T-helper 1 cell treated with Interleukin-12 subunit alpha and Interleukin-12 subunit beta and Interleukin-4 antibody, amounts not matched to agents 30 μg/mL and 1 μg/mL, for 36 hours (primary cell): Measurements from ENCODE around the gene ZNF208.
"Not testable (repeated sequence)": the region's sequence is repeated elsewhere in the genome, so short reads cannot be mapped to it uniquely, and the experiment has no call there.

Experiments
- H3K27ac Mint-ChIP-seq: one replicate; pipeline ENCODE4 v1.8.0; 2021; ENCODE audit warnings: mild to moderate bottlenecking, mixed read lengths
- H3K27me3 Mint-ChIP-seq: one replicate; pipeline ENCODE4 v1.8.0; 2021; ENCODE audit warnings: low read depth, mixed read lengths
- H3K36me3 Mint-ChIP-seq: one replicate; pipeline ENCODE4 v1.8.0; 2021; ENCODE audit warnings: low read depth, mixed read lengths
- H3K4me1 Mint-ChIP-seq: one replicate; pipeline ENCODE4 v1.8.0; 2021; ENCODE audit warnings: low read depth, mixed read lengths
- H3K4me3 Mint-ChIP-seq: one replicate; pipeline ENCODE4 v1.8.0; 2021; ENCODE audit warnings: mild to moderate bottlenecking, moderate library complexity, mixed read lengths
- H3K9me3 Mint-ChIP-seq: one replicate; pipeline ENCODE4 v1.8.0; 2021; ENCODE audit warnings: mixed read lengths

Gene ZNF208

DNA sequence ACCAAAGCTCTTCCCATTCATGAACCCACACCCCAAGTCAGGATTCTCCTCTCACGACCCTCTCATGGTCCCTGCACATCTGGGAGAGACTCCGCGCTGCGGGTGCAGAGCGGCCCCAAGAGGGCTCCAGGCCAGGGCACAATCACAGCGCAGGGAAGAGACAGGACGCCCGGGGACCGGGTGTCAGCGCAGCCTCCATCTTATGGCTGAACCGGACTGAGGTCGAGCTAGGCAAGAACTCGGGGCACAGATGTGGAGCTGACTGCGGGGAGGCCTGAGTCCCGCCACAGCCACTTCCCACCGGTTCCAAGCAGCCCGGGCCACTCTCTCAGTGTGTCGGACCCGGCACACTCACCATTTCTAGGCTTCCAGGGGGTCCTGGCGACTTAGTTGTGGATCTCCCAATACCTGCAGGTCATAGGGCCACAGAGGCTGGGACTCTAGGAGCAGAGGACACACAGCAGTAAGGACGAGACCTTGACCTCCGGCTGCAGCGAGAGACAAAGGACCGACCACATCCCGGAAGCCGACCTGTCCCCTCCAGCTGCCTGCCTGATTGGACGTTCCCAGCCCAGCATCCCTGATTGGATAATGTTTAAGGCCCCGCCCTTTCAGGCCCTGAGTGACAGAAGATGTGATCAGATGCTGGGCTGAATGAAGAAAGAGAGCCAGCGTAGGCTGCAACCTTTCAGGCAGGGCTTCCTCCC is at the start of gene ZNF208:
Gene ZNF208 (minus strand): TSS at position 507 of the 707 bp plus-strand sequence. CDS start 149 bp downstream, at position 358.
- not testable (repeated sequence) for H3K36me3 Mint-ChIP-seq, H3K4me1 Mint-ChIP-seq, H3K27me3 Mint-ChIP-seq, H3K27ac Mint-ChIP-seq
- Mint-ChIP-seq H3K4me3 (peak within 1 kb of the TSS; percentile 4), H3K9me3 (peaks cover 48% of the 10 kb centered on the region)

DNA sequence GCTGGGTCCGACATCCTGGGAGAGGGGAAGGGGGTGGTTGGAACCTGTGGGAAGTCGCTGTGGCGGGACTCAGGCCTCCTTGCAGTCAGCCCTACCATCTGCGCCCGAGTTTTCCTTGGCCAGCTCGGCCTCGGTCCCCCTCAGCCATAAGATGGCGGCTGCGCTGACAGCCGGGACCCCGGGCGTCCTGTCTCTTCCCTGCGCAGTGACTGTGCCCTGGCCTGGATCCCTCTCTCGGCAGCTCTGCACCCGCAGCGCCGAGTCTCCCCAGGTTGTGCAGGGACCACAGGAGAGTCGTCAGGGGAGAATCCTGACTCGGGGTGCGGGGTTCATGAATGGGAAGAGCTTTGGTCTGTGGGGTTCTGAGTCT is 41.9 kb upstream of the ZNF208 start:
- peak overlapping the region; percentile 89 for H3K4me3 Mint-ChIP-seq
- H3K27me3 Mint-ChIP-seq, result no peaks in the 10 kb centered on the region
- H3K4me1 Mint-ChIP-seq, result no peaks in the 10 kb centered on the region
- peaks cover 10% of the 10 kb centered on the region for H3K36me3 Mint-ChIP-seq
- H3K9me3 Mint-ChIP-seq, result peaks cover 35% of the 10 kb centered on the region
- peak overlapping the region; percentile 83 for H3K27ac Mint-ChIP-seq

DNA sequence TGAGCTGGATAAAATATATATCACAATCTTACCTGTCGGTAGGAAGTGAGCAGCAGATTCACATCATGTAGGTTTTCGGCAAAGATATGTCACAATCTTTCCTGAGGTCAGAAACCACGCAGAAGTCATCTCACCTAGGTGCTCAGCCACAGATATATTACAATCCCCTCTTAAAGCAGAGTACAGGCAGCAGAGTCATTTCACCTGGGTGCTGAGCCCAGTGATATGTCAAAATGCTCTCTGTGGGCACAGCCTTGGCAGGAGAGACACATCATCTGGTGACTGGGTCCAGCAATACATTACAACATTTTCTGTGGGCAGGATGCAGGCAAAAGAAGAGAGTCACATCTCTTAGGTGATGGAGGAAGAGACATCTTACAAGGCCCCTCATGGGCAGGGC is 30.4 kb upstream of the ZNF208 start:
- H3K36me3 Mint-ChIP-seq, H3K27ac Mint-ChIP-seq, H3K4me1 Mint-ChIP-seq, H3K4me3 Mint-ChIP-seq, H3K27me3 Mint-ChIP-seq: not testable (repeated sequence)
- peaks cover 57% of the 10 kb centered on the region for H3K9me3 Mint-ChIP-seq

DNA sequence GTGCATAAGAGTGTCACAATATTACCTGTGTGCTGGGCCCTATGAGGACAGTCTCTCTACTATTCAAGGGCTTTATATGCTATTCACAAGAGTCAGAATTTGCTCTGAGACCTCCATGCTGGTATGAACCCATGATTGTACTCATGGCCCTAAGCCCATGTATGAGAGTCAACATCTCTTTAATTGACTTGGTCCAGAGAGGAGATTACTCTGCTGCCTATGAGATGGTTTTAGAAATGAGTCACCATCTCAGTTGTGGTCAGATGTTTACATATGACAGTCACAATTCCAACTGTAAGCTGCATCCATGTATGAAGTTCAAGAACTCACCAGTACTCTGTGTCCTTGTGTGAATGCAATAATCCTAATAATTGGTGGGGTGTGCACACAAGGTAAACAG is 19.9 kb upstream of the ZNF208 start:
- no peak overlapping the region for H3K27ac Mint-ChIP-seq
- H3K36me3 Mint-ChIP-seq, result no peaks in the 10 kb centered on the region
- no peak overlapping the region for H3K4me3 Mint-ChIP-seq
- no peaks in the 10 kb centered on the region for H3K4me1 Mint-ChIP-seq
- peaks cover 76% of the 10 kb centered on the region for H3K9me3 Mint-ChIP-seq
- H3K27me3 Mint-ChIP-seq, result no peaks in the 10 kb centered on the region

DNA sequence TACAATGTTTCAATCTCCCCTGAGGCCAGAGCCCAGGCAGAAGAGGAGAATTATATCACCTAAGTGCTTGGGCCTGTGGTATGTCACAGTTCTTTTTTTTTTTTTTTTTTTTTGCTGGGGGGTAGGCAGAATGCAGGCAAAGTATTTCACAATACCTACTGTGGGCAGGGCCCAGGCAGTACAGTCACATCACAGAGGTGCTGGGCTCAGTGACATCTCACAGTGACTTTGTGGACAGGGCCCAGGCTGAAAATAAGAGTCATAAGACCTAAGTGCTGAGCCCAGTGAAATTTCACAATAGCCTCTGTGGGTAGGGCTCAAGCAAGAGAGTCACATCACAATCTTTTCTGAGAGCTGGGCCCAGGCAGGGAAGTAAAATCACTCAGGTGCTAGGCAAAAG is 15.9 kb upstream of the ZNF208 start:
- Mint-ChIP-seq H3K9me3 (peaks cover 69% of the 10 kb centered on the region), H3K4me3 (no peak overlapping the region), H3K27ac (no peak overlapping the region), H3K27me3 (no peaks in the 10 kb centered on the region), H3K36me3 (no peaks in the 10 kb centered on the region), H3K4me1 (no peaks in the 10 kb centered on the region)

DNA sequence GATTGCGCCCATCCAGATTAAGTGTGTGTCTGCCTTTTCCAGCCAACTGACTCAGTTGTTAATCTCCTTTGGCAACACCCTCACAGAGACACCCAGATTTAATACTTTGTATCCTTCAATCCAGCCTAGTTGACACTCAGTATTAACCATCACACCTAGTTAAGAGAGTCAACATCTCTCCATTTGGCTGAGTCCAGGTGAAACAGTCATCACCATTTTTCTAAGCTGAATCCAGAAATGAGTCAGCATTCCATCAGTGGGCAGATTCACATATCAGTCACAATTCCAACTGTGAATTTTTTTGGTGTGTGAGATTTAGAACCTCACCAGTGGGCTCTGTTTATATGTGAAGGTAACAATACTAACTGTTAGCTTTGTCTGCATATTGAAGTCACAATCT is 14.8 kb upstream of the ZNF208 start:
- not testable (repeated sequence) for H3K27ac Mint-ChIP-seq, H3K27me3 Mint-ChIP-seq, H3K4me3 Mint-ChIP-seq, H3K36me3 Mint-ChIP-seq, H3K4me1 Mint-ChIP-seq
- H3K9me3 Mint-ChIP-seq, result peaks cover 67% of the 10 kb centered on the region

DNA sequence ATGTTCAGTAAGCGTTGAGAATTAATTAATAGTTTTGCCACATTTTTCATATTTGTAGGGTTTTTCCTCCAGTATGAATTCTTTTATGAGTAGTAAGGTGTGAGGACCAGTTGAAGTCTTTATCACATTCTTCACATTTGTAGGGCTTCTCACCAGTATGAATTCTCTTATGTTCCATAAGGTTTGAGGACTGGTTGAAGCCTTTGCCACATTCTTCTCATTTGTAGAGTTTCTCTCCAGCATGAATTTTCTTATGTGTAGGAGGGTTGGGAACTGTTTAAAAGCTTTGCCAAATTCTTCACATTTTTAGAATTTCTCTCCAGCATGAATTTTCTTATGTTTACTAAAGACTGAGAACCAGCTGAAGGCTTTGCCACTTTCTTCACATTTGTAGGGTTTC is 40.3 kb downstream of the ZNF208 start:
- Mint-ChIP-seq H3K4me1 (no peaks in the 10 kb centered on the region), H3K27me3 (no peaks in the 10 kb centered on the region), H3K4me3 (no peak overlapping the region), H3K36me3 (no peaks in the 10 kb centered on the region), H3K9me3 (peaks cover 76% of the 10 kb centered on the region), H3K27ac (no peak overlapping the region)

DNA sequence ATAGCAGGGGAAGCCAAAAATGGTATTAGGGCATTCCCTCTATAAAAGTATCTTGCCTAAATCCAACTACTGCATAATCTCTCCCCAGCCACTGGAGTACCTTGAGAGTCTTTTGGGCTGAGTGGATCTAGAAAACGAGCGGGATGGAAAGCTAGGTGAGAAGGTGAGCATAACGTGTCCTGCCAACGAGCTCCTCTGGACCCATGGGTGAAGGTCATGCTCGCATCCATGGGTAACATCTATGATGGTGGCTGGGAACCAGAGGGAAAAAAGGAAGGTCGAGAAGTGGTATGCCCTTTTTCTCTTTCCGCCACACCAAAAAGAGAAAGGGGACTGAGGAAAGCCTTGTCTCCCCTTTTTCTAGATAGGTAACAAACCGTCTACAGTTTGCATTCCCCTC is 63.0 kb downstream of the ZNF208 start:
- Mint-ChIP-seq H3K9me3 (peaks cover 65% of the 10 kb centered on the region), H3K4me3 (no peak overlapping the region), H3K4me1 (no peaks in the 10 kb centered on the region), H3K36me3 (peaks cover 2% of the 10 kb centered on the region), H3K27ac (no peak overlapping the region), H3K27me3 (no peaks in the 10 kb centered on the region)

DNA sequence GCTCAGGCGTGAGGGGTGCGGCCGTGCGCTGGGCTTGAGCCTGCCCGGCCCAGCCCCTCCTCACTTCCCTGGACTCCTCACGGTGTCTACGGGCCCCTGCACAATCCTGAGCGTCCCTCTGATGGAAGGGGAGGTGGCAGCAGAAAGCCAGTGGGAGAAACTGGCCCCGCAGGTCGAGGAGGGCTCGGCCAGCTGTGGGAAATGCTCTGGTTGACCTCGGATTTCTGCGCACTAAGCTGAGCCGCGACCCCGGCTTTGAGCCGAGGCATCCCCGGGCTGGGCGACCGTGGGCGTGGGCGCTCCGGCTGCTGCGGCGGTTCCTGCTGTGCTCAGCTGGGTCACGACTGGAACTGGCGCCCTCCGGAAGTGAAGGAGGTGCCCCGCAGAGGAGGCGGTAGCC is 70.1 kb downstream of the ZNF208 start:
- H3K4me3 Mint-ChIP-seq, result no peak overlapping the region
- H3K4me1 Mint-ChIP-seq, result no peaks in the 10 kb centered on the region
- no peaks in the 10 kb centered on the region for H3K36me3 Mint-ChIP-seq
- H3K27me3 Mint-ChIP-seq, result no peaks in the 10 kb centered on the region
- H3K9me3 Mint-ChIP-seq, result peaks cover 51% of the 10 kb centered on the region
- H3K27ac Mint-ChIP-seq, result no peak overlapping the region

DNA sequence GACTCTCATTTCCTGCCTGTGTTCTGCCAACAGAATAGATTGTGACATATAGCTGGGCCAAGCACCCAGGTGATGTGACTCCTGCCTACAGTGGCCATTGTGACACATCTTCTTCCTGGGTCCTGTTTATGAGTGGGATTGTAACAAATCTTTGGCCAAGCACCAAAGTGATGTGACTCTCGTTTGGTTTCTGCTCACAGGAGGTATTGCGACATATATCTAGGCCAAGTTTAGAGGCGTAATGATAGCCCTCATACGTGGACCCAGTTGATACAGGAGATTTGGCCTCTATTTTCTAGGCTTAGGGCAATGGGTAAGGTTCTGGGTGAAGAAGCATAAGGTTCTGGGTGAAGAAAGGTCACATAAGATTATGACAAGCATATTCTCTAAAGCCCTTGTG is 76.2 kb downstream of the ZNF208 start:
- no peak overlapping the region for H3K27ac Mint-ChIP-seq
- no peaks in the 10 kb centered on the region for H3K27me3 Mint-ChIP-seq
- no peak overlapping the region for H3K4me3 Mint-ChIP-seq
- peaks cover 77% of the 10 kb centered on the region for H3K9me3 Mint-ChIP-seq
- no peaks in the 10 kb centered on the region for H3K4me1 Mint-ChIP-seq
- H3K36me3 Mint-ChIP-seq, result no peaks in the 10 kb centered on the region

DNA sequence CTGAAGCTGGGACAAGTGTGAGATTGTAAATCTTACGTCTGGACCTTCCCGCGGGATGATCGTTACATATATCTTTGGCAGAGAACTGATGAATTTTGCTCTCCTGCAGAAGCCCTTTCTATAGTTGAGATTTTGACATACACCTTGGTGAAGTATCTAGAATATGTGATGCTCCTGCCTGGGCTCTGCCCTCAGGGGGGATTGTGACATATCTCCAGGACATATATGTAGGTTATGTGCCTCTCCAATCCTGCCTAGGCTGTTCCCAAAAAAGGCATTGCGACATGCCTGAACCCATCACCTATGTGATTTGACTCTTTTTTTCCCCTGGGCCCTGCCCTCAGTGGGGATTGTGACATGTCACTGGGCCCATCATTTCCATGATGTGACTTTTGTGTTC is 76.6 kb downstream of the ZNF208 start:
- H3K27me3 Mint-ChIP-seq, result no peaks in the 10 kb centered on the region
- no peaks in the 10 kb centered on the region for H3K36me3 Mint-ChIP-seq
- H3K27ac Mint-ChIP-seq, result no peak overlapping the region
- H3K4me3 Mint-ChIP-seq, result no peak overlapping the region
- H3K4me1 Mint-ChIP-seq, result no peaks in the 10 kb centered on the region
- H3K9me3 Mint-ChIP-seq, result peaks cover 78% of the 10 kb centered on the region

DNA sequence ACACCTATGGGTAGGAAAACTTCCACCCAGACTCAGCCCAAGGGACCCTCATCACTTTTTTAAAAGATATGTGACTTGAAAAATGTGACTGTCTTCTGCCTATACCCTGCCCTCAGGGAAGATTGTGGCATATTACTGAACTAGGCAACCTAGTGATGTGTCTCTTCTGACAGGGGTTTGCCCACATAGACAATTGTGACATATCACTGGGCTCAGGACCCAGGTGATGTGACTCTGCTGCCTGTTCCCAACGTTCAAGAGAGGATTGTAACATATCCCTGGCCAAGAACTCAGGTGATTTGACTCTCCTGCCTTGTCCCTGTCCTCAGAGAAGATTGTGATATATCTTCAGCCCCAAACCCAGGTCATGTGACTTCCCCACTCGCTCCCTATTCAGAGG is 88.5 kb downstream of the ZNF208 start:
- H3K9me3 Mint-ChIP-seq, result peaks cover 73% of the 10 kb centered on the region
- no peaks in the 10 kb centered on the region for H3K36me3 Mint-ChIP-seq
- no peak overlapping the region for H3K27ac Mint-ChIP-seq
- no peaks in the 10 kb centered on the region for H3K4me1 Mint-ChIP-seq
- H3K27me3 Mint-ChIP-seq, result no peaks in the 10 kb centered on the region
- no peak overlapping the region for H3K4me3 Mint-ChIP-seq

DNA sequence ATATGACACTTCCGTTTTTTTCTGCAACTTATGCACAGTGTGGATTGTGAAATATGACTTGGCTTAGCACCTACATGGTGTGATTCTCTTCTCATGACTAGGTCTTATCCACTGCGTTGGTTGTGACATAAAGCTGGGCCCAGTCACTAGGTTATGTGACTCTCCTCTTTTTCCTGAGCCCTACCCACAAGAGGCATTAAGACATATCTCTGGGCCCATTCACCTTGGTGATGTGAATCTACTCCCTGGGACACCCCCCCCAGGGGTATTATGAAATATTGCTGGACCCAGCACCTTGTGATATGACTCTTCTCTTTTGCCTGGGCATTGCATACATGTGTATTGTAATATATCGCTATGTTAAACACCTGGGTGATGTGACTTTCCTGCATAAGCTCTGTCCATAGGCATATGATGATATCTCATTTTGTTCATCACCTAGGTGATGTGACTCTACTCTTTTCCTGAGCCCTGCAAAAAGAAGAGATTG is 89.0 kb downstream of the ZNF208 start:
- no peaks in the 10 kb centered on the region for H3K4me1 Mint-ChIP-seq
- no peaks in the 10 kb centered on the region for H3K36me3 Mint-ChIP-seq
- H3K9me3 Mint-ChIP-seq, result peaks cover 73% of the 10 kb centered on the region
- no peaks in the 10 kb centered on the region for H3K27me3 Mint-ChIP-seq
- H3K27ac Mint-ChIP-seq, result no peak overlapping the region
- no peak overlapping the region for H3K4me3 Mint-ChIP-seq

DNA sequence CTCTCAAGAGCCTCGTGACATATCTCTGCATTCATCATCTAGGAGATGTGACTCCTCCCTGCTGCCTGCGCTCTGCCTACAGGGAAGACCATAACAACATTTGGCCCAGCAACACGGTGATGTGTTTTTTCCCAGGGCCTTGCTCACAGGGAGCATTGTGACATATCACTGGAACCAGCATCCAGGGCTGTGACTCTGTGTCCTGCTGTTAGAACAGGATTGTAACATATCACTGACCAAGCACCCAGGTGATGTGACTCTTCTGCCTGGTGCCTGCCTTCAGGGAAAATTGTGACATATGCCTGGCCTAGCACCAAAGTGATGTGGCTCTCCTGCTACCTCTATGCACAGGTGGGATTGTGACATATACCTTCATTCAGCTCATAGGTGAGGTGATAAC is 95.3 kb downstream of the ZNF208 start:
- Mint-ChIP-seq H3K36me3 (no peaks in the 10 kb centered on the region), H3K27me3 (no peaks in the 10 kb centered on the region), H3K27ac (no peak overlapping the region), H3K4me1 (no peaks in the 10 kb centered on the region), H3K4me3 (no peak overlapping the region), H3K9me3 (peaks cover 73% of the 10 kb centered on the region)

DNA sequence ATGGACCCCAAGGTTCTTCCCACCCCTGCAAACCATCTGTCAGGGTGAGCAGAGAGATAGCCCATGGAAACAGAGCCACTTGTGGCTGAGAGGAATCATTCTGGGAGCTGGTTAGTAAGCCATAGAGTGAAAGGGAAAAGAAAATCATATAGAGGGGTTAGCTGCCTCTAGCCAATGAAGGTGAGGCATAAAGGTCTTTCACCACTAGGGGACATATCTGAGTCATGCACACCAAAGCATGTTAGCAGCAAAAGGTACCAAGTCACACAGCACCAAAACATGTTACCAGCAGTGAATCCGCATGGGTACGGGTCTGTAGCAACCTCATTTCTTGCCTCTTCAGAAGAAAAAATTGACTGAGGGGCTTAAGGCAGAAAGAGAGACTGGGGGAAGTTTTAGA is 98.1 kb downstream of the ZNF208 start:
- Mint-ChIP-seq H3K27ac (no peak overlapping the region), H3K27me3 (no peaks in the 10 kb centered on the region), H3K4me1 (no peaks in the 10 kb centered on the region), H3K4me3 (no peak overlapping the region), H3K9me3 (peaks cover 77% of the 10 kb centered on the region), H3K36me3 (no peaks in the 10 kb centered on the region)

DNA sequence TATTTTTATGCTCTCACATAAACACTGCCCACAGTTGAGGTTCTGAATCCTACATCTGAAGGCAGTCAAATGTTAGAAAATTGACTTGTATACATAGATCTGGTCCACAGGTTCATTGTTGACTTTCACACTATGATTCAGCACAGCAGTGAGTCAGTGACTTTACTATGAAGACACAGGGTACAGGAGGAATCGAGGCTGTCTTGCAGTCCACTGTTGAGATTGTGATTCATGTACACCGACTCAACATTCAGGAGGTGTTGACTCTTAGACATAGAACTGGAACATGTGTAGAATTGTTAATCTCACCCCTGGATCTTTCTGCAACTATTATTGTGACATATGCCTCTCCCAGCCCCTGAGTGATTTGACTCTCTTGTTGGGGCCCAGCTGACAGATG is 100.4 kb downstream of the ZNF208 start:
- H3K27ac Mint-ChIP-seq, result no peak overlapping the region
- H3K27me3 Mint-ChIP-seq, result no peaks in the 10 kb centered on the region
- peaks cover 83% of the 10 kb centered on the region for H3K9me3 Mint-ChIP-seq
- no peak overlapping the region for H3K4me3 Mint-ChIP-seq
- H3K36me3 Mint-ChIP-seq, result no peaks in the 10 kb centered on the region
- H3K4me1 Mint-ChIP-seq, result no peaks in the 10 kb centered on the region
